Tibial nerve (tissue), 3 donors: Measurements from ENCODE around the gene RNF187.

Experiments
- CTCF ChIP-seq, 5 experiments: fragments of 200-600 bp in 3 of 5; fragments of 450-650 bp in 2 of 5; sonication (generic) in 3 of 5; IDR thresholded peaks; one replicate each; pipeline ENCODE4 v1.5.1; 2016 to 2019; ENCODE audit warnings: antibody characterized with exemption in 5 of 5, mild to moderate bottlenecking in 3 of 5, moderate library complexity in 2 of 5
- POLR2A ChIP-seq, 2 donors: fragments of 450-650 bp; IDR thresholded peaks; one replicate each; pipeline ENCODE4 v1.6.1; 2017; ENCODE audit warnings: antibody characterized with exemption in 2 of 2, mild to moderate bottlenecking in 2 of 2, moderate library complexity in 2 of 2

GRCh38 chr1:228496084-228496483, 8.9 kb downstream of the RNF187 start:
- TF ChIP-seq CTCF (IDR thresholded peaks at IDR 0.05) (no peak), POLR2A (IDR thresholded peaks at IDR 0.05) (no peak)
